ENCODE results near the gene ANKDD1A. TPM values are rescaled to one million over a fixed set of nuclear protein-coding genes. Genes with fewer than 3 reads are reported as not detected.

The ANKDD1A gene
- total RNA-seq, 1 donor from 2014 or later = 4.6 TPM

DNA sequence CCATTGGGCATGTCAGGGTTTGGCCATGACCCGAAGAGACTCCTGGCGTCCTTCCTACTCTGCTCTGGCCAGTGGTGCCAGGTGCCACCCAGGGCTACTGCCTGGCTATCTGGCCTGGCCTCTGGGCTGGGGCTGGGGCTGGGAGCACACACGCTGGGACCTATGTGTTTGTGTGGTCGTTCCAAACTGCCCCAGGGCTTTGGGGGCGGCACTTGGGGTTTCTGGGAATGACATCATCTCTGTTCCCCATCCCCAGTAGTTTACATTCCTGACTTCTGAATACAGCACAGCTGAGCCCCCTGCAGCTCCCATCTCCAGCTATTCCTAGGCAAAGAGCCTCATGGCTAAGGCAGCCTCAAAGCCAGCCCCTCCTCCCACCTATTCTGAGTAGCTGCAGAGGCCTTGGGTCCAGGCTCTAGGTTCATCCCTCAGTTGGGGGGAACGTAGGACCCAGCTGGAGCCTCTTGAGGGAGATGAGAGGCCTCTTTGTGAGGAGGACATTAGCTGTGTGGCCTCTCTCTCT, 45.6 kb upstream of the ANKDD1A start:
- TF ChIP-seq, protein P1, sequence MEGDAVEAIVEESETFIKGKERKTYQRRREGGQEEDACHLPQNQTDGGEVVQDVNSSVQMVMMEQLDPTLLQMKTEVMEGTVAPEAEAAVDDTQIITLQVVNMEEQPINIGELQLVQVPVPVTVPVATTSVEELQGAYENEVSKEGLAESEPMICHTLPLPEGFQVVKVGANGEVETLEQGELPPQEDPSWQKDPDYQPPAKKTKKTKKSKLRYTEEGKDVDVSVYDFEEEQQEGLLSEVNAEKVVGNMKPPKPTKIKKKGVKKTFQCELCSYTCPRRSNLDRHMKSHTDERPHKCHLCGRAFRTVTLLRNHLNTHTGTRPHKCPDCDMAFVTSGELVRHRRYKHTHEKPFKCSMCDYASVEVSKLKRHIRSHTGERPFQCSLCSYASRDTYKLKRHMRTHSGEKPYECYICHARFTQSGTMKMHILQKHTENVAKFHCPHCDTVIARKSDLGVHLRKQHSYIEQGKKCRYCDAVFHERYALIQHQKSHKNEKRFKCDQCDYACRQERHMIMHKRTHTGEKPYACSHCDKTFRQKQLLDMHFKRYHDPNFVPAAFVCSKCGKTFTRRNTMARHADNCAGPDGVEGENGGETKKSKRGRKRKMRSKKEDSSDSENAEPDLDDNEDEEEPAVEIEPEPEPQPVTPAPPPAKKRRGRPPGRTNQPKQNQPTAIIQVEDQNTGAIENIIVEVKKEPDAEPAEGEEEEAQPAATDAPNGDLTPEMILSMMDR (conservative IDR thresholded peaks at IDR 0.05) = no peak
- peak overlapping the region; percentile 42 for H3K4me3 Mint-ChIP-seq
- H3K27ac Mint-ChIP-seq (ENCODE audit: unreplicated experiment) = peak overlapping the region; percentile 36
- no peaks in the 10 kb centered on the region for H3K27me3 Mint-ChIP-seq (ENCODE audit: low read depth)
- H3K4me1 Mint-ChIP-seq = peaks cover 19% of the 10 kb centered on the region
- peaks cover 7% of the 10 kb centered on the region for H3K36me3 Mint-ChIP-seq (ENCODE audit: low read depth)
- DNase-seq (ENCODE audit: low read depth, low spot score) = no peak
- no peaks in the 10 kb centered on the region for H3K9me3 Mint-ChIP-seq

GRCh38 chr15:64869501-64869900, 42.2 kb upstream of the ANKDD1A start:
- DNase-seq (ENCODE audit: low read depth, low spot score) = no peak
- Mint-ChIP-seq H3K36me3 (ENCODE audit: low read depth) (peaks cover 7% of the 10 kb centered on the region), H3K4me1 (peaks cover 16% of the 10 kb centered on the region), H3K27me3 (ENCODE audit: low read depth) (no peaks in the 10 kb centered on the region), H3K4me3 (no peak overlapping the region), H3K27ac (ENCODE audit: unreplicated experiment) (no peak overlapping the region), H3K9me3 (no peaks in the 10 kb centered on the region)
- TF ChIP-seq, protein P1 (conservative IDR thresholded peaks at IDR 0.05) = no peak

GRCh38 chr15:64870353-64870752, 41.3 kb upstream of the ANKDD1A start:
- H3K36me3 Mint-ChIP-seq (ENCODE audit: low read depth) = peaks cover 7% of the 10 kb centered on the region
- no peak overlapping the region for H3K27ac Mint-ChIP-seq (ENCODE audit: unreplicated experiment)
- H3K9me3 Mint-ChIP-seq = no peaks in the 10 kb centered on the region
- peaks cover 20% of the 10 kb centered on the region for H3K4me1 Mint-ChIP-seq
- no peak overlapping the region for H3K4me3 Mint-ChIP-seq
- TF ChIP-seq, protein P1 (conservative IDR thresholded peaks at IDR 0.05) = no peak
- DNase-seq (ENCODE audit: low read depth, low spot score) = no peak
- H3K27me3 Mint-ChIP-seq (ENCODE audit: low read depth) = no peaks in the 10 kb centered on the region

DNA sequence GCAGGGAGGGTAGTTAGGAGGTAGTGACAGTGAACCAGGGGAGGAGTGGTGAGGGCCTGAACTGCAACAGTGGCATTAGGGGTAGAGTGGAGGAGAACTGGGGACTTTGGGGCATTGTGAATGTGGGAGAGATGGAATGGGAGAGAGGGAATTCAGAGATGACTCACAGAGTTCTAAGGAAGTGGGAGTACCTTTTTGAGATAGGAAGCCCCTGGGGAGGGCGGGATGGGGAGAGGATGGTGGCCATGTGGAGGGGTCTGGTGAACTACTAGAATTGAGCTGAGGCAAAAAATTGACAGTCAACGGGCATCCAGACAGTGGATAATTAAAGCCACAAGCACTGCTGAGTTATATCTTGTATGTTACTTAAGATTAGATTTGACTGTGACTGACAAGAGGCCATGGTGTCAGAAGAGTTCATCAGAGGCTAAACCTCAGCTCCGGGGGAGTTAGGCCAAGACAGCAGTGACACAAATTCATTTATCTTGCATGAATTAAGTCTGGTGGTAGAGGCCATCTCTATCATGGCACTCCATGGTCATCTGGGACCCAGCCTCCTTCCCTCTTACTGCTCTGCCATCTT, 36.0 kb upstream of the ANKDD1A start:
- DNase-seq (ENCODE audit: low read depth, low spot score) = no peak
- no peak overlapping the region for H3K4me3 Mint-ChIP-seq
- H3K4me1 Mint-ChIP-seq = peaks cover 4% of the 10 kb centered on the region
- H3K27me3 Mint-ChIP-seq (ENCODE audit: low read depth) = no peaks in the 10 kb centered on the region
- H3K9me3 Mint-ChIP-seq = no peaks in the 10 kb centered on the region
- no peak overlapping the region for H3K27ac Mint-ChIP-seq (ENCODE audit: unreplicated experiment)
- H3K36me3 Mint-ChIP-seq (ENCODE audit: low read depth) = no peaks in the 10 kb centered on the region
- TF ChIP-seq, protein P1 (conservative IDR thresholded peaks at IDR 0.05) = no peak

DNA sequence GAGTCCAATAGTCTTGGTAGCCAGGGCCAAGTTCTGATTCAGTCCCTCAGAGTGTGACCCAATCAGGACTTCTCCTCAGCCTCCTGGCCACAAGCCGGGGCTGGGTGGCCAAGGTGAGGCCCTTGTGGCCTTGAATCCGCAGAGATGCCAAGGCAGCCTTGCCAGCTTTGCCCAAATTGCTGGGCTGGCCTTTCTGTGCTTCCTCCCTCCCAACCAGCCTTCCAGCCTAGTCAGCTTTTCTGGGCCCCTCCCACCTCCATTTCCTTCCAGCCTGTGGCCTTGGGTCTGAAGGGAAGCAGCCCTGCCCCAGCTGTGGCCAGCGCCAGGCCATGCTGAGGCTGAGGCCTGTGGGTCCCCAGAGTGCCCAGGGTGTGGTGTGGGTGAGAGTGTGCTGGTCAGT, 34.3 kb upstream of the ANKDD1A start:
- Mint-ChIP-seq H3K36me3 (ENCODE audit: low read depth) (no peaks in the 10 kb centered on the region), H3K9me3 (no peaks in the 10 kb centered on the region), H3K4me3 (no peak overlapping the region), H3K27ac (ENCODE audit: unreplicated experiment) (peak overlapping the region; percentile 67), H3K4me1 (peaks cover 4% of the 10 kb centered on the region), H3K27me3 (ENCODE audit: low read depth) (no peaks in the 10 kb centered on the region)
- no peak for DNase-seq (ENCODE audit: low read depth, low spot score)
- TF ChIP-seq, protein P1 (conservative IDR thresholded peaks at IDR 0.05) = no peak
